GM23248 (cell line): ENCODE data around the gene CDKAL1. TPM values are rescaled to one million over a fixed set of nuclear protein-coding genes. Genes with fewer than 3 reads are reported as not detected.

Source experiments
- DNase-seq: peaks from one replicate; pipeline ENCODE4 v3.0.0-alpha.2; 2015
- H2AFZ ChIP-seq: fragments of 200-600 bp; sonication (generic); 2 replicates; pipeline ENCODE4 v1.6.1; 2016; ENCODE audit warnings: antibody characterized with exemption
- H3F3A ChIP-seq: fragments of 200-600 bp; sonication (generic); 2 replicates; pipeline ENCODE4 v1.6.1; 2016; ENCODE audit warnings: mild to moderate bottlenecking, antibody characterized with exemption, mixed run types; ENCODE audit not compliant: insufficient read depth
- H3K27ac ChIP-seq: fragments of 200-600 bp; sonication (generic); 2 replicates; pipeline ENCODE4 v1.5.1; 2016; ENCODE audit warnings: mild to moderate bottlenecking
- H3K27me3 ChIP-seq: fragments of 200-600 bp; sonication (generic); replicated peaks from 2 replicates; pipeline ENCODE4 v1.6.1; 2016; ENCODE audit warnings: mild to moderate bottlenecking; ENCODE audit not compliant: insufficient read depth
- H3K36me3 ChIP-seq: fragments of 200-600 bp; sonication (generic); 2 replicates; pipeline ENCODE4 v1.6.1; 2016; ENCODE audit warnings: low read depth, mild to moderate bottlenecking
- H3K4me1 ChIP-seq: fragments of 200-600 bp; sonication (generic); 2 replicates; pipeline ENCODE4 v1.6.1; 2016; ENCODE audit warnings: mild to moderate bottlenecking; ENCODE audit not compliant: insufficient read depth
- H3K4me2 ChIP-seq: fragments of 200-600 bp; sonication (generic); one replicate; pipeline ENCODE4 v1.6.1; 2016; ENCODE audit warnings: mild to moderate bottlenecking; ENCODE audit not compliant: unreplicated experiment
- H3K4me3 ChIP-seq: fragments of 200-600 bp; sonication (generic); 2 replicates; pipeline ENCODE4 v1.5.1; 2016; ENCODE audit warnings: mild to moderate bottlenecking
- H3K79me2 ChIP-seq: fragments of 200-600 bp; sonication (generic); 2 replicates; pipeline ENCODE4 v1.6.1; 2016; ENCODE audit warnings: mild to moderate bottlenecking; ENCODE audit not compliant: insufficient read depth
- H3K9ac ChIP-seq: fragments of 200-600 bp; sonication (generic); 2 replicates; pipeline ENCODE4 v1.6.1; 2016; ENCODE audit warnings: mild to moderate bottlenecking
- H3K9me2 ChIP-seq: fragments of 200-600 bp; sonication (generic); 2 replicates; pipeline ENCODE4 v1.6.1; 2016; ENCODE audit warnings: mixed run types, mild to moderate bottlenecking, moderate library complexity; ENCODE audit not compliant: insufficient read depth
- H3K9me3 ChIP-seq: fragments of 200-600 bp; sonication (generic); one replicate; pipeline ENCODE4 v1.6.1; 2017; ENCODE audit warnings: low read depth
- H4K20me1 ChIP-seq: fragments of 200-600 bp; sonication (generic); 2 replicates; pipeline ENCODE4 v1.6.0; 2016; ENCODE audit not compliant: insufficient read depth
- EZH2 ChIP-seq: fragments of 200-600 bp; sonication (generic); IDR thresholded peaks from 2 replicates; pipeline ENCODE4 v1.6.1; 2018; ENCODE audit warnings: antibody characterized with exemption, mild to moderate bottlenecking; ENCODE audit not compliant: insufficient read depth, poor library complexity, severe bottlenecking
- EZH2phosphoT487 ChIP-seq: fragments of 200-600 bp; sonication (generic); IDR thresholded peaks from 2 replicates; pipeline ENCODE4 v1.6.1; 2018; ENCODE audit warnings: antibody characterized with exemption, moderate library complexity, mild to moderate bottlenecking, low read depth; ENCODE audit not compliant: insufficient read depth
- WGBS, 2 experiments: methylation state at CpG; one replicate each; pipeline ENCODE4 v1.1.6; 2015 to 2017; ENCODE audit warnings: low lambda C conversion rate in 2 of 2, low coverage in 1 of 2; ENCODE audit errors: missing lambda C conversion rate in 2 of 2; 5-methylcytosine and 5-hydroxymethylcytosine counted together
- in situ Hi-C: fragments of 300-500 bp; cut with MboI; formaldehyde crosslinking; loops from 2 replicates; pipeline ENCODE4 v1.15.0; 2020
- polyA plus RNA-seq: library from polyadenylated mRNA; unstranded; fragments of >200 nt; fragmentation: Nextera tagmentation; extraction: Ambion mirVana; gene quantifications from 2 replicates; pipeline ENCODE4 v1.2.1, GENCODE V29; 2016
- total RNA-seq: library from RNA; depleted of rRNA; stranded (reverse); fragments of >200 nt; shearing (Covaris generic); gene quantifications from 2 replicates; pipeline ENCODE4 v1.2.3, GENCODE V29; 2014

The CDKAL1 gene
- total and polyA plus RNA-seq, 2 experiments from 2014 or later: 7.5 to 10.8 TPM

- Histone ChIP-seq H3K27ac (no peak overlapping the region), H3K4me1 (no peaks in the 10 kb centered on the region), H2AFZ (no peak overlapping the region), H3K4me2 (no peak overlapping the region), H3K9me3 (no peaks in the 10 kb centered on the region), H3K9me2 (no peaks in the 10 kb centered on the region), H3K36me3 (no peaks in the 10 kb centered on the region), H3K9ac (no peak overlapping the region), H3K4me3 (no peak overlapping the region), H3K27me3 (no peaks in the 10 kb centered on the region), H4K20me1 (no peaks in the 10 kb centered on the region), H3K79me2 (no peaks in the 10 kb centered on the region), H3F3A (no peaks in the 10 kb centered on the region)
- no peak for DNase-seq
- 95% methylated on average over 7 of the region's 7 CpGs for WGBS, 2 experiments
- TF ChIP-seq EZH2 (no peak), EZH2phosphoT487 (no peak)
- in situ Hi-C loops: no loop called here
Measured at GRCh38 chr6:21135484-21136013, 601.3 kb downstream of the CDKAL1 start.

DNA sequence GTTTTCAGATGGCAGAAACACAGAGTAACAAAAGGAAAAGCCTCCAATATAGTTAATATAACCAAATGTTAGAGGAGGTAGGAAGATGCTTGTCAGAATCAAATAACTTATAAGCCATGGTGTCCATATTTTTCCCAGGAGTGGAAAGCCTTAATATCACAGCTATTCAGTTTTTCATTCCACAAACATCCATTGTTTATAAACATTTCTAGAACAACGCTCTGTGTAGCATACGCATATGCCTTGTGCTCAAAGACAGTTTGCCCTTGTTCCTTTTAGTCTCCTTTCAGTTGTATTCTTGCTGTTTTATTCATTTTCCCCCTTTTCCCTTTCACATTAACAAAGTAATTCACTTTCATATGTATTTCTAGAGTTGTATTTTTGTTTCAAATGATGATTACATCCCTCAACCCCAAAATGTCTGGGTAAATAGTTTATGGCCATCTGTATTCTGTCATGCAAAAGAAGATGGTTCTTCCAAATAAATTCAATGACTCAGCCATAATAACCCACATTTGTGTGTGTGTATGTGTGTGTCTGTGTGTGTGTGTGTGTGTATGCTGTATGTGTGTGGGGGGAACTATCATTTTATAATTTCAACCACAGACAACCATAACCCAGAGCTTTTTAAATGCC is 603.6 kb downstream of the CDKAL1 start:
- H3K4me3 ChIP-seq: no peak overlapping the region
- H3K79me2 ChIP-seq: no peaks in the 10 kb centered on the region
- H3K36me3 ChIP-seq: no peaks in the 10 kb centered on the region
- H4K20me1 ChIP-seq: no peaks in the 10 kb centered on the region
- H3K4me1 ChIP-seq: no peaks in the 10 kb centered on the region
- H3K4me2 ChIP-seq: no peak overlapping the region
- no peak overlapping the region for H2AFZ ChIP-seq
- H3K9ac ChIP-seq: no peak overlapping the region
- in situ Hi-C loops: no loop called here
- no peaks in the 10 kb centered on the region for H3K9me3 ChIP-seq
- H3F3A ChIP-seq: no peaks in the 10 kb centered on the region
- WGBS, 2 experiments: 98 to 99% methylated on average over 2 of the region's 2 CpGs
- peak; percentile 15 for DNase-seq
- no peaks in the 10 kb centered on the region for H3K9me2 ChIP-seq
- TF ChIP-seq EZH2phosphoT487 (no peak), EZH2 (no peak)
- H3K27me3 ChIP-seq: no peaks in the 10 kb centered on the region
- H3K27ac ChIP-seq: no peak overlapping the region

DNA sequence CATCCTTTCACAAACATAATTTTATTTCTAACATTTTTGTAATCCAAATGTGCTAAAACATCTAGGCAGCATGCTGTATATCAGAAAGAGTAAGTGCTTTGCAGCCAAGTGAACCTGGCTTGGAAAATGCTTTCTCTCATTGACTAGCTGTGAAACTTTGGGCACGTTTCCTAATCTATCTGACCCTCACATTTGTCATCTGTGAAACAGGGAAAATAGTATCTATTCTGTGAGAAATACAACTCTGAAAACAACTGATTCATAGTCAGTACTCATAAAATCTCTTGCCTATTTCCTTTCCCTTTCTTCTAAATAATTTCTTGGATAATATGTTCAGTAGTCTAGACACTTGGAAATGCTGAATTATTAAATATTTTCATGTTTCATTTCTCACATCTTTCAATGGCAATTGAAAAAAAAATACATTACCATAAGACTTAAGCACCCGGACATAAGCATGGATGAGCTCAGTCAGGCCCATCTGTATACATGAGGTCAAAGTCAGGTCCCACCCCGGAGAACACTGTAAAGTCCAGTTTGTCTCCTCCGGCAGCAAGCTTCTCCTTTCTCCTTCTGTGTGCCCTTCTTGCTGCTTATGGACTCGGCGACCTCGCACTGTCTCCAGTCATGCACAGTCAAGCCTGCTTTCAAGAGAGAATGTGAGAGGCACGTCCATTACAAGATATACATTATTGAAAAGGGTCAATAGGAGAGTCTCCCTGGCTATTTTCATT is 604.2 kb downstream of the CDKAL1 start:
- DNase-seq: peak; percentile 25
- no peaks in the 10 kb centered on the region for H3F3A ChIP-seq
- whole genome bisulfite sequencing, 2 experiments: 66 to 72% methylated on average over 8 of the region's 8 CpGs
- no peak for TF ChIP-seq EZH2
- no peak for TF ChIP-seq EZH2phosphoT487
- no peak overlapping the region for H3K4me3 ChIP-seq
- H3K27me3 ChIP-seq: no peaks in the 10 kb centered on the region
- in situ Hi-C loops: no loop called here
- no peaks in the 10 kb centered on the region for H3K9me3 ChIP-seq
- H3K36me3 ChIP-seq: no peaks in the 10 kb centered on the region
- no peaks in the 10 kb centered on the region for H4K20me1 ChIP-seq
- no peak overlapping the region for H2AFZ ChIP-seq
- H3K4me1 ChIP-seq: no peaks in the 10 kb centered on the region
- H3K79me2 ChIP-seq: no peaks in the 10 kb centered on the region
- H3K9ac ChIP-seq: no peak overlapping the region
- H3K27ac ChIP-seq: no peak overlapping the region
- H3K4me2 ChIP-seq: no peak overlapping the region
- H3K9me2 ChIP-seq: no peaks in the 10 kb centered on the region

GRCh38 chr6:21140966-21141365 is 606.7 kb downstream of the CDKAL1 start:
- Histone ChIP-seq H3K9me3 (no peaks in the 10 kb centered on the region), H3K27me3 (no peaks in the 10 kb centered on the region), H3K9ac (no peak overlapping the region), H3K36me3 (no peaks in the 10 kb centered on the region), H3K4me2 (no peak overlapping the region), H3K4me3 (no peak overlapping the region), H3K27ac (no peak overlapping the region), H2AFZ (no peak overlapping the region), H3F3A (no peaks in the 10 kb centered on the region), H3K79me2 (no peaks in the 10 kb centered on the region), H4K20me1 (no peaks in the 10 kb centered on the region), H3K9me2 (no peaks in the 10 kb centered on the region), H3K4me1 (no peaks in the 10 kb centered on the region)
- TF ChIP-seq EZH2phosphoT487 (no peak), EZH2 (no peak)
- in situ Hi-C loops: no loop called here
- no peak for DNase-seq
- 97 to 100% methylated on average over 6 of the region's 6 CpGs for WGBS, 2 experiments
